Hepatic stellate cell (primary cell): ENCODE results near the gene NDUFAF8.

Source experiments
- DNase-seq: peaks from one replicate; pipeline ENCODE4 v3.0.0; 2011; ENCODE audit warnings: low spot score

Gene NDUFAF8

GRCh38 chr17:81240761-81241160, 1.6 kb downstream of the NDUFAF8 start:
- DNase-seq = no peak

DNA sequence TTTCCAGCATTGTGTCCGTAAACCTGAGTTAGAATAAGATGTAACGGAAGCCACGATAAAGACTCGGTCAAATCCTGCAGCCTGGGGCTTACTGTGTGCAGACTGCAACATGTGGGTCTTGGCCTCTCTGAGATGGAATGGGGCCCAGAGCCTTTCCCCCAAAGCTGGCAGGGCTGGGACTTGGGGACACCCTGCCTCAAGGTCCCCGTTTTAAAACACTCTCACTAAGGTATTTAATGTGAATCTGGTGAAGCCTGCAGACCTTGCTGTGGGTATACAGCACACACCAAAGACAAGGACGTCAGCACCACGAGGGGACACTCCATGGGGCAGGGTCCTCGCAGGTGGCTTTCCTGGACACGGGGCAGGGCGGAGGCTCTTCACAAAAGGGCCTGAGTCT, 2.1 kb downstream of the NDUFAF8 start:
- no peak for DNase-seq

DNA sequence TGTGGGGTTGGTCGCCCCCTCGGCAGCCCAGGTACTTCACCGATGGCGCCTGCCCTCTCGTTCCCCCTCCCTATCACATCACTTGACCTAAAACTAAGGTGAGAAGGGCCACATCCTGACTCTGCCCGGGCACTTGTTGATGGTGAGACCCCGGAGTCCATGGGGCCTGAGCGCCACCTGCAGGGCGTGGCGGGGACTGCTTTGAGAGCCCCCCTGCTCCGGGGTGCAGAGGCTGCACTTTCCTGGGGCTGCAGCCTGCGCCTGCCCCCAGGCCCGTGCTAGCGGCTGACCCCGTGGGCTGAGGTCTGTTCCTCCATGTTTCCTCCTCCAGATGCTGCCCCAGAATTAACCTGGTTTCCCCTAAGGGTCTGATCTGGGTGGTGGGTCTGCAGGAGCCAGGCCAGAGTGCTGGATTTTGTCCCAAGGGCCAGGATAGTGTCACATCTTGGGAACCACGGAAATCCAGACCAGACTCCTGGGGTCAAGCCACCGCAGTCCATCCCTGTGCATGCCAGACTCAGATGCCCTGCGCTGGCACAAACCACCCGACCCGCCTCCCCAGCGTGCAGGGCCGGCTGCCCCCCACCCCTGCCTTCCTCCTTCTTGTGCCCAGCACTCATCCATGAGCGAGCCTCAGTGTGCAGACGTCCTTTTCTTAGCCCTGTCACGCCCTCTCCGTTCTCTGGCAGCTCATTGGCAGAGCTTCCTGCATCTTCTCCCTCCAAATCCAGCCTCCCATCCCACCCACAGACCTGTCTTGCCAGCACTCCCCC, 2.7 kb downstream of the NDUFAF8 start:
- peak; percentile 80 for DNase-seq

DNA sequence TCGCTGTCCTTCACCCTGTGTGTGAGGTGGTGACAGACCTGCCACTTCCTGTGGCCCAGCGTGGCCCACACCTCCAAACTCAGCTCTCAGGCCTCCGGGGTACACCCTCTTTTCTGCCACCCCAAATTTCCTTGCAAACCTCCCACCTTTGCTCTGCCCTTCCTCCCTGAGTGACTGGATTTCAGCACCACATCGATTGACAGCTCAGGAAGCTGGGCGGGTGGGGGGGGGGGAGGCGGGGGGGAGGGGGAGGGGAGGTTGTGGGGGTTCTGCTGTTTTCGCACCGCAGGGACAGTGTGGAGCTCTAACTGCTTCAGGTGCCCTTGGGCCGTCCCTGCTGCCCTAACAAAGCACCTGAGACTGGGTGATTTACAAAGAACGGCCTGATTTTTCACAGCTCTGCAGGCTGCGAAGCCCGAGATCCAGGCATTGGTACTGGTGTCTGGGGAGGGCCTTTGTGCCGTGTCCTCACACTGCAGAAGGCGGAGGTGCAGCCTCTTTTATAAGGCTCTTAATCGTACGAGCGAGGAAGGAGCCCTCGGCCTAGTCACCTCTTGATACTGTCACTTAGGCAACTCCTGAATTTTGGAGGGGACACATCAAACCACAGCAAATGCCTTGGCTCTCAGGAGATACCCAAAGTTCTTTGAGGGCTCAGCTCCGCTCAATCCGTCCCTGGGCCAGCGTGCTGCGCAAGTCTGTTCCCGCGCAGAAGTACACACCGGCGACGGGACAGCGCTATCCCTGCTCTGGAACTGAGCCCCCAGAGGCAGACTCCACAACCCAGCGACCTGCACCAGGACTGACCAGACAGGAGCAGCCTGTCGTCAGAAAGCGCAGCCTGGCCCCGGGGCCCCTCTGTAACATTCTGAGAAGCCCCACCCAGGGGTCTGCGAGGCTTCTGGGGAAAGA, 3.6 kb downstream of the NDUFAF8 start:
- DNase-seq = no peak

- DNase-seq = no peak
Measured at GRCh38 chr17:81243333-81243664, 4.2 kb downstream of the NDUFAF8 start.

DNA sequence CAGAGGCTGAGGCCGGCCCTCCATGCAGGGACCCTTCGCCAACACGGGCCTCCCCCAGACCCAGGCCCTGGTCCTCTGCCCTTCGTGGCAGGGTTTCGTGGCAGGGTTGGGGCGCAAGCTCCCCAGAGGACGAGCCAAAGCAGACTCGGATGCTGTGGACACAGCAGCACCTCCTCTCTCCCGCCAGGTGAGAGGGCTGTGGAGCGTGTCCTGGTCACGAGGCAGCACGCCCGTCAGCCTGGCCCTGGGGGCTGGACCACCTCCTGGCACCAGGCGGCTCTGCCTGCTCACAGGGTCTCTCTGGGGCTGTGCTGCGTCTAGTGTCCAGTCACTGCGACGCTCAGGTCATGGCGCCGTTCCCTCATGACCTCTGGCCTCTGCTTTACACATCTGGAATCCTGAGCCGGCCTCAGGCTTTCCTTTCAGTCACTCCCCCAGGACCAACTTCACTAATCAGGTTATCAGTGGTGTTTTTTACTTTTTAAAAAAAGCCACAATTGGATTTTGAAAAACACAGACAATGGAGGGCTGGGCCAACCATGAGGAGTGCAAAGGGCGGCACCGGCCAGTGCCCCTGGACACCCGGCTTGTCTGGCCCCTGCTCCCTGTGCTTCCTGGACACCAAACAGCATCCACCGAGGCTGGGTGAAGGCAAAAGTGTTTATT, 5.4 kb downstream of the NDUFAF8 start:
- no peak for DNase-seq

DNA sequence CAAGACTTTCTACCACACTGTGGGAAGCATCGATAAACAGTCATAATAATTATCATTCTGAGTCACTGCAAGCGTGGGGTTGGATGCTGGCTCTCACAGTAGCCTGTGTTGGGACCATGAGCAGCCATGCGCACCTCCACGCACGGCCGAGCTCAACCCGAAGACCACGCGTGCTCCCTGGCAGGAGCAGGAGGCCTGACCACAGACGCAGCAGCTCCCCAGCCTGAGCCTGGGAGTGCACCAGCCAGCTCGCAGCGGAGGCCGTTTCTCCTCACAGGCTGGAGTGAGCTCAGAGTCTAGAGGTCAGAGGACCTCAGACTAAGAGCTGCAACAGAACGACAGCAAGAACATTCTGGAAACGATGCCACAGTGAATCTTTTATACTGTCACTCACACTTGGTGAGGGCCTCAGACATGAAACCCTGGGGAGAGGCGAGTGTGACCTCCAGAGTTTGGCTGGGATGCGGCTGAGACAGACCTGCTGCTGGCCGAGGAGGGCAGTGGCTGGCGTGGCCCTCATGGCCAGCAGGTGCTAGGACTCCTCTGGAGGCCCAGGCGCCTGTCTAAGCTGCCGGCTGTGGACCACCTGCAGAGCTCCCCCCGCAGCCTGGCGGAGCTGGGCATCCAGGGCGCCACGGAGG, 6.0 kb downstream of the NDUFAF8 start:
- no peak for DNase-seq

- DNase-seq = no peak
Measured at GRCh38 chr17:81245665-81246342, 6.7 kb downstream of the NDUFAF8 start.

DNA sequence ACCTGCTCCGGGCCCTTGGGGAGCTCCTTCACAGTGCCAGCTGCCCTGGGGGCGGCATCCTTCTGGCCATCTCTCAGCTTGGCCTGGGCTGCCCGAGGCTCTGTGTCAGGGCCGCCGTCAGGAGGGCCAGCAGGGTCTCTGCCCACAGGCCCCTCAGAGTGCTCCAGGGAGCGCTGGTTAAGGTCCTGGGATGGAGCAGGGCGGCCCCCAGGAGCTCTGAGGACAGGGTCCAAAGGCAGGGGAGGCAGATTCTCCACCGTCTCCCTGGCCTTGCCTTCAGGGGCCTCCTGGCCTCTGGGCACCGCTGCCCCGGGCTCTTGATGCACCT, 7.2 kb downstream of the NDUFAF8 start:
- DNase-seq = no peak

- no peak for DNase-seq
Measured at GRCh38 chr17:81246679-81247338, 7.7 kb downstream of the NDUFAF8 start.

DNA sequence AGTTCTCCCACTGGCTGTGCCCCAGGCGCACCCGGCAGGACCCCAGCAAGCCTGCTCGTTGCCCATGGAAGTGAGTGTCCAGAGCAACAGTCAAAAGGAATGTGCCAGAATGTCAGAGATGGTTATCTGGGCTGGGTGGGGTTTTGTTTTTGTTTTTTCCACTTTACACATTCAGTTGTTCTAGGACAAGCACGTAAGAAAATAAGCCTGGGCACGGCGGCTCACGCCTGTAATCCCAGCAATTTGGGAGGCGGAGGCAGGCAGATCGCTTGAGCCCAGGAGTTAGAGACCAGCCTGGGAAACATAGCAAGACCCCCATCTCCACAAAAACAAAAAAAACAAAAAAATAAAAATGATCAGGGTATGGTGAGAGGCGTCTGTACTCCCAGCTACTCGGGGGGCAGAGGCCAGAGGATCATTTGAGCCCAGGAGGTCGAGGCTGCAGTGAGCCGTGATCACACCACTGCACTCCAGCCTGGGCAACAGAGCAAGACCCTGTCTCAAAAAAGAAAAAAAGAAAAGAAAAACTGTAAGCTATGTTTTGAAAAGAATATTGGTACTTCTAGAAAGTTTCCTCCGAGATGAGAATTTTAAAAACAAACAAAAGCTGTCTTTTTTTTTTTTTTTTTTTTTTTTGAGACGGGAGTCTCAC, 8.3 kb downstream of the NDUFAF8 start:
- no peak for DNase-seq

- DNase-seq = no peak
Measured at GRCh38 chr17:81248649-81249048, 9.5 kb downstream of the NDUFAF8 start.

DNA sequence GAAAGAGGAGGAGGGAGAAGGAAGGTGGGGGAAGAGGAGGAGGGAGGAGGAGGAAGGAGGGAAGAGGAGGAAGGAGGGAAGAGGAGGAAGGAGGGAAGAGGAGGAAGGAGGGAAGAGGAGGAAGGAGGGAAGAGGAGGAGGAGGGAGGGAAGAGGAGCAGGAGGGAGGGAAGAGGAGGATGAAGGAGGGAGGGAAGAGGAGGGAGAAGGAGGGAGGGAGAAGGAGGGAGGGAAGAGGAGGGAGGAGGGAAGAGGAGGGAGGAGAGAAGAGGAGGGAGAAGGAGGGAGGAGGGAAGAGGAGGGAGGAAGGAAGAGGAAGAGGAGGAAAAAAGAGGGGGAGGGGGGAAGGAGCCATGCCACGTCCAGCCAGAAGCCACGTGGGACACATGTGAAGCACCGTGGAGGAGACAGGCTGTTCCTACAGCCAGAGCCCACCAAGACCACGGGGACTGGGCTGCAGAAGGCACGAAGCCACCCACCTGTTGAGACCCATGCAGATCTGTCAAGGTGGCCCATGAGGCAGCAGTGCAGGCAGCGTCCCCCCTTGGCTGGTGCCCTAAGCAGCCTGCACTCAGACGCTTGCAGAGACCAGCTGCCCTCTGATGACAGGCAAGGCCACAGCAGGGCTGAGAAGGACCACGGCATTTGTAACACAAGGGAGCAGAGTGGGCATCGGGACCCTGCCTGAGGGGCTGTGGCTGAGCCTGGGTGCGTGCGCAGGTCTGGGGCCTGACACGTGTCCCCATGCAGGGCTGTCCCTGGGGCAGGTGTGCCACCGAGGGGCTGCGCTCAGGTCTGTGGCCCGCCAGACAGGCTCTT, 10.3 kb downstream of the NDUFAF8 start:
- no peak for DNase-seq

GRCh38 chr17:81250286-81251093, 11.4 kb downstream of the NDUFAF8 start:
- DNase-seq = no peak

DNA sequence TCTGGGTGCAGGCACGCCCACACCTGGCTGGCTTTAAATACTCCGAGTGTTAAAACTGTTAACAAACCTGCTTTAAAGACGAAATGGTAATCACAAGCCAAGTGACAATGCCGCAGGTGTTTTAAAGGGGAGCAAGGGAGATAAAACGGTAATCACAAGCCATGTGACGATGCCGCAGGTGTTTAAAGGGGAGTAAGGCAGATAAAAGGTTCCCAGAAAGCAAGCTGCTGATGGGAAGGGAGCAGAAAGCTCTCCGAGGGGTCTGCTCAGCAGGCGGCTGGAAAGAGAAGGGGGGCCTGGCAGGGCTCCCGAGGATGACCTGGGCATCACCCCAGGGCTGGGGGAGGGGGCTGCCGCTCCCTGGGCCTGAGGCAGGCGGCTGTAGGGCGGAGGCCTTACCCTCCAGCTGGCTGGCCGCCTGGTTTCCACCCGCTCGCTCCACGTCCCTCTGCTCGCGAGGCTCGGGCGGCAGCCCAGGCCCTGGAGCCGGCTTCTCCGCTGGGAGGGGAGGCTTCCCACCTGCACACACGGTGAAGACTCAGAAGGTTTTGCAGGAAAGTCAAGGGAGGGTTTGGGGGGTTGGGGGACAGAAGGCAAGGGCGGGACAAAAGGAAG, 12.1 kb downstream of the NDUFAF8 start:
- DNase-seq = no peak

GRCh38 chr17:81251709-81252301, 12.7 kb downstream of the NDUFAF8 start:
- DNase-seq = no peak

DNA sequence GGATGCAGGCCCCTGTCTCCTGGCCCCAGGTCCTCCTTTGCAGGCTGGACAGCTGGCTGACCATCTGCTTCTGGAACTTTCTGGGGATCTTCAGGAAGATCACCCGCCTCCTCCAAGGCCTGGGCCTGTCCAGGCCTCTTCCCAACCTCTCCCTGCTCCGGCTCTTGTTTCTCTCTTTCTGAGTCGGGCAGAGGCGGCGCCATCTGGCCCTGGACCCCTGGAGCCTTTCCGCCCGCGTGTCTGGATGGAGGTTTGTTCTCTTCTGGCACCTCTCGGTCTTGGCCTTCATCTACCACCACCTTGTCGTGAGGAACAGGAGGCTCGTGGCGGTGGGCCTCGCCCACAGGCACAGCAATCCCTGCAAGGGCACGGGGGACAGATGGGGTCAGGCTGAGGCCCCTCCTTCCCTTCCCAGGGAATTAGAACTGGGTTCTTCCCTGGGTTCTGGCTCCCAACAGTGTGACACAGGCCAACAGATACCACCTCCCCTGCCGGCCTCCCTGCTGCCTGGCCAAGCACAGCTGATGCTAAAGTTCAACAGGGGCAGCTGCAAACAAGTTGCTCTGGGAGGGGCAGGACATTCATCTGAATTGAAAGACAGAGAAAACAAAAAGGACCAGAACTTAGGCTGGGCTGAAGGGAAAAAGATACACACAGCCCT, 13.3 kb downstream of the NDUFAF8 start:
- no peak for DNase-seq

DNA sequence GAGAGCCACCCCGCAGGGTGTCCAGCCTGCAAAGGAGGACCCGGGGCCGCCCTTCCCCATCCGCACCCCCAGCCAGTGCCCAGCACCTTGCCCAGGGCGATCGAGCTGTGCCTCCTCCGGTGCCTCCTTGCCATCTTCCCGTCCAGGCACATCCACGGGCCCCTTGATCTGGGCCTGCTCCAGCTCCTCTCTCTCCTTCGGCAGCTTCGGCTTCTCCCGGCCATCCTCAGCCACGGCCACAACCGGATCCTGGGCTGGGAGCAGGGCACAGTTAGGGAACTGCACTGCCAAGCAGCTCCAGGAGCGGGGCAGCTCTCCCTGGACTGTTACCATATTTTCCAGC, 13.8 kb downstream of the NDUFAF8 start:
- DNase-seq = no peak
